Liver (tissue), 9 donors: ENCODE measurements around the gene GARNL3. TPM values are rescaled to one million over a fixed set of nuclear protein-coding genes. Genes with fewer than 3 reads are reported as not detected.

Source experiments
- DNase-seq: peaks from one replicate; pipeline ENCODE4 v3.0.0-alpha.2; 2017; ENCODE audit warnings: low spot score
- H3K27ac ChIP-seq, 2 donors: one replicate each; pipeline ENCODE4 v1.7.0; 2013; ENCODE audit warnings: inconsistent platforms in 2 of 2, low read length in 2 of 2, control low read depth in 1 of 2, low read depth in 1 of 2, mild to moderate bottlenecking in 1 of 2
- H3K27me3 ChIP-seq, 4 donors: one replicate each; pipeline versions ENCODE4 v1.6.1 to v1.7.0; 2013; ENCODE audit warnings: low read length in 3 of 4, inconsistent platforms in 1 of 4, mild to moderate bottlenecking in 1 of 4, moderate library complexity in 1 of 4; ENCODE audit not compliant: control insufficient read depth in 4 of 4, insufficient read depth in 4 of 4
- H3K36me3 ChIP-seq, 4 donors: one replicate each; pipeline versions ENCODE4 v1.6.1 to v1.7.0; 2013; ENCODE audit warnings: low read length in 3 of 4, mild to moderate bottlenecking in 3 of 4, low read depth in 1 of 4, moderate library complexity in 1 of 4; ENCODE audit not compliant: control insufficient read depth in 4 of 4, insufficient read depth in 3 of 4
- H3K4me1 ChIP-seq, 4 donors: one replicate each; pipeline versions ENCODE4 v1.6.1 to v1.7.0; 2013; ENCODE audit warnings: low read length in 3 of 4, mild to moderate bottlenecking in 3 of 4, moderate library complexity in 1 of 4; ENCODE audit not compliant: control insufficient read depth in 4 of 4, insufficient read depth in 4 of 4
- H3K4me3 ChIP-seq, 3 donors: one replicate each; pipeline versions ENCODE4 v1.6.1 to v1.7.0; 2013; ENCODE audit warnings: low read length in 3 of 3, control low read depth in 1 of 3, low read depth in 1 of 3, mild to moderate bottlenecking in 1 of 3
- H3K9ac ChIP-seq, 2 donors: one replicate each; pipeline ENCODE4 v1.7.0; 2013; ENCODE audit warnings: low read length in 2 of 2, mild to moderate bottlenecking in 2 of 2, moderate library complexity in 2 of 2, control low read depth in 1 of 2, low read depth in 1 of 2
- H3K9me3 ChIP-seq, 4 donors: one replicate each; pipeline versions ENCODE4 v1.6.1 to v1.7.0; 2013; ENCODE audit warnings: low read length in 3 of 4; ENCODE audit not compliant: control insufficient read depth in 4 of 4
- CTCF ChIP-seq: fragments of 150-350 bp; IDR thresholded peaks from 2 replicates; pipeline ENCODE4 v1.5.1; 2017; ENCODE audit warnings: improper control_type of control experiment, low read depth, low read length; ENCODE audit not compliant: missing input control
- FOXA2 ChIP-seq: IDR thresholded peaks from 2 replicates; pipeline ENCODE4 v1.6.1; 2016; ENCODE audit warnings: antibody characterized with exemption
- NR2F2 ChIP-seq: IDR thresholded peaks from 2 replicates; pipeline ENCODE4 v1.6.1; 2016; ENCODE audit warnings: antibody characterized with exemption
- RAD21 ChIP-seq, 2 donors: IDR thresholded peaks; 2 replicates each; pipeline ENCODE4 v1.6.1; 2016; ENCODE audit warnings: antibody characterized with exemption in 2 of 2, mild to moderate bottlenecking in 2 of 2
- RXRA ChIP-seq, 2 donors: IDR thresholded peaks; 2 replicates each; pipeline ENCODE4 v1.6.1; 2017 to 2018; ENCODE audit warnings: antibody characterized with exemption in 2 of 2, mild to moderate bottlenecking in 1 of 2
- SP1 ChIP-seq: IDR thresholded peaks from 2 replicates; pipeline ENCODE4 v1.6.1; 2018; ENCODE audit warnings: antibody characterized with exemption, mild to moderate bottlenecking
- ZBTB33 ChIP-seq: IDR thresholded peaks from 2 replicates; pipeline ENCODE4 v1.6.1; 2016; ENCODE audit warnings: antibody characterized with exemption
- WGBS: extraction: QIAGEN DNeasy Blood & Tissue Kit; methylation state at CpG from one replicate; pipeline ENCODE4 v1.1.7; 2013; 5-methylcytosine and 5-hydroxymethylcytosine counted together
- polyA plus RNA-seq, 2 donors: library from polyadenylated mRNA; stranded (reverse) in 1 of 2; unstranded in 1 of 2; fragments of 200-250 nt in 1 of 2; fragments of >200 nt in 1 of 2; fragmentation: Nextera tagmentation in 1 of 2; extraction: Ambion mirVana in 1 of 2; gene quantifications; one replicate each; pipeline versions ENCODE4 v1.2.1 to v1.2.3, GENCODE V29; 2013 to 2015
- total RNA-seq, 2 donors: library from RNA; depleted of rRNA; stranded (reverse); fragments of >200 nt; gene quantifications; one replicate each; pipeline ENCODE4 v1.2.3, GENCODE V29; 2014
- TF ChIP-seq, protein P1 (sequence below): IDR thresholded peaks from 2 replicates; pipeline ENCODE4 v1.6.1; 2016; ENCODE audit warnings: antibody characterized with exemption, mild to moderate bottlenecking
- TF ChIP-seq, protein P2 (sequence below): IDR thresholded peaks from 2 replicates; pipeline ENCODE4 v1.6.1; 2016; ENCODE audit warnings: antibody characterized with exemption
- donor health status: healthy.
- donor health status: healthy.
- donor health status: healthy.
- donor health status: healthy.
- donor health status: healthy.

GARNL3 gene
- total and polyA plus RNA-seq, 4 donors, result 0.89 to 6.7 (median 3.5) TPM

GRCh38 chr9:127263664-127264063 is 910 bp upstream of the GARNL3 start:
- H3K9me3 ChIP-seq, result no peaks in the 10 kb centered on the region
- TF ChIP-seq RAD21 (IDR thresholded peaks at IDR 0.05), result peak in 1 of 2 donors; percentile 44
- no peak for TF ChIP-seq FOXA2
- H3K4me3 ChIP-seq, result no peak overlapping the region
- H3K27ac ChIP-seq, result no peak overlapping the region
- H3K27me3 ChIP-seq, result no peaks in the 10 kb centered on the region
- H3K9ac ChIP-seq, result no peak overlapping the region
- no peak for DNase-seq
- no peaks in the 10 kb centered on the region for H3K36me3 ChIP-seq
- peaks cover 0 to 12% (median 3%) of the 10 kb centered on the region in 4 donors for H3K4me1 ChIP-seq

- Histone ChIP-seq H3K9ac (no peak overlapping the region), H3K27ac (no peak overlapping the region), H3K36me3 (no peaks in the 10 kb centered on the region), H3K27me3 (no peaks in the 10 kb centered on the region), H3K4me1 (peaks cover 0 to 12% (median 3%) of the 10 kb centered on the region in 4 donors), H3K4me3 (no peak overlapping the region), H3K9me3 (no peaks in the 10 kb centered on the region)
- DNase-seq, result no peak
- TF ChIP-seq ZBTB33 (no peak), RXRA (IDR thresholded peaks at IDR 0.05) (no peak), SP1 (no peak), CTCF (no peak), NR2F2 (no peak)
- TF ChIP-seq, protein P1, sequence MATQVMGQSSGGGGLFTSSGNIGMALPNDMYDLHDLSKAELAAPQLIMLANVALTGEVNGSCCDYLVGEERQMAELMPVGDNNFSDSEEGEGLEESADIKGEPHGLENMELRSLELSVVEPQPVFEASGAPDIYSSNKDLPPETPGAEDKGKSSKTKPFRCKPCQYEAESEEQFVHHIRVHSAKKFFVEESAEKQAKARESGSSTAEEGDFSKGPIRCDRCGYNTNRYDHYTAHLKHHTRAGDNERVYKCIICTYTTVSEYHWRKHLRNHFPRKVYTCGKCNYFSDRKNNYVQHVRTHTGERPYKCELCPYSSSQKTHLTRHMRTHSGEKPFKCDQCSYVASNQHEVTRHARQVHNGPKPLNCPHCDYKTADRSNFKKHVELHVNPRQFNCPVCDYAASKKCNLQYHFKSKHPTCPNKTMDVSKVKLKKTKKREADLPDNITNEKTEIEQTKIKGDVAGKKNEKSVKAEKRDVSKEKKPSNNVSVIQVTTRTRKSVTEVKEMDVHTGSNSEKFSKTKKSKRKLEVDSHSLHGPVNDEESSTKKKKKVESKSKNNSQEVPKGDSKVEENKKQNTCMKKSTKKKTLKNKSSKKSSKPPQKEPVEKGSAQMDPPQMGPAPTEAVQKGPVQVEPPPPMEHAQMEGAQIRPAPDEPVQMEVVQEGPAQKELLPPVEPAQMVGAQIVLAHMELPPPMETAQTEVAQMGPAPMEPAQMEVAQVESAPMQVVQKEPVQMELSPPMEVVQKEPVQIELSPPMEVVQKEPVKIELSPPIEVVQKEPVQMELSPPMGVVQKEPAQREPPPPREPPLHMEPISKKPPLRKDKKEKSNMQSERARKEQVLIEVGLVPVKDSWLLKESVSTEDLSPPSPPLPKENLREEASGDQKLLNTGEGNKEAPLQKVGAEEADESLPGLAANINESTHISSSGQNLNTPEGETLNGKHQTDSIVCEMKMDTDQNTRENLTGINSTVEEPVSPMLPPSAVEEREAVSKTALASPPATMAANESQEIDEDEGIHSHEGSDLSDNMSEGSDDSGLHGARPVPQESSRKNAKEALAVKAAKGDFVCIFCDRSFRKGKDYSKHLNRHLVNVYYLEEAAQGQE, result no peak
- TF ChIP-seq, protein P2, sequence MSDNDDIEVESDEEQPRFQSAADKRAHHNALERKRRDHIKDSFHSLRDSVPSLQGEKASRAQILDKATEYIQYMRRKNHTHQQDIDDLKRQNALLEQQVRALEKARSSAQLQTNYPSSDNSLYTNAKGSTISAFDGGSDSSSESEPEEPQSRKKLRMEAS, result no peak
- WGBS, result 93% methylated on average over 5 of the region's 5 CpGs
Observed at GRCh38 chr9:127267793-127268525, 3.4 kb downstream of the GARNL3 start.
